Keratinocyte (primary cell): ENCODE measurements around the gene QPCT. TPM values are rescaled to one million over a fixed set of nuclear protein-coding genes. Genes with fewer than 3 reads are reported as not detected.

Source experiments
- DNase-seq: peaks from one replicate; pipeline ENCODE4 v3.0.0-alpha.2; 2011; ENCODE audit warnings: low read depth, missing footprints, low spot score
- FAIRE-seq: peaks from 2 replicates; lab custom pipeline; 2011; peaks lifted over from hg19 to GRCh38; lab: Jason Lieb, UNC
- H2AFZ ChIP-seq: 2 replicates; pipeline ENCODE4 v1.6.0; 2012; ENCODE audit warnings: low read length, control low read depth, inconsistent platforms; ENCODE audit not compliant: control insufficient read depth
- H3K27ac ChIP-seq: 2 replicates; pipeline ENCODE4 v1.5.1; 2011; ENCODE audit warnings: low read length; ENCODE audit not compliant: control insufficient read depth, insufficient read depth
- H3K27me3 ChIP-seq: 3 replicates; pipeline ENCODE4 v1.6.0; 2011; ENCODE audit warnings: low read length; ENCODE audit not compliant: control insufficient read depth, insufficient read depth; ENCODE audit errors: extremely low read depth
- H3K36me3 ChIP-seq, 2 experiments: 2 replicates in 1 of 2; 3 replicates in 1 of 2; pipeline ENCODE4 v1.5.1; 2011; ENCODE audit warnings: low read length in 2 of 2, mild to moderate bottlenecking in 1 of 2; ENCODE audit not compliant: control insufficient read depth in 2 of 2, insufficient read depth in 2 of 2; ENCODE audit errors: extremely low read depth in 1 of 2
- H3K4me1 ChIP-seq: 3 replicates; pipeline ENCODE4 v1.5.1; 2011; ENCODE audit warnings: low read length; ENCODE audit not compliant: control insufficient read depth, insufficient read depth; ENCODE audit errors: extremely low read depth
- H3K4me2 ChIP-seq: 3 replicates; pipeline ENCODE4 v1.6.0; 2011; ENCODE audit warnings: low read depth, low read length; ENCODE audit not compliant: control insufficient read depth, insufficient read depth; ENCODE audit errors: extremely low read depth
- H3K4me3 ChIP-seq, 3 experiments: fragments of 200-600 bp in 1 of 3; sonication (generic) in 1 of 3; 2 replicates in 2 of 3; 3 replicates in 1 of 3; pipeline ENCODE4 v1.5.1; 2011 to 2016; ENCODE audit warnings: low read length in 3 of 3, mild to moderate bottlenecking in 3 of 3, control low read depth in 2 of 3, inconsistent platforms in 1 of 3, low read depth in 1 of 3, mixed read lengths in 1 of 3, mixed run types in 1 of 3, moderate library complexity in 1 of 3; ENCODE audit not compliant: control insufficient read depth in 2 of 3, insufficient read depth in 2 of 3; ENCODE audit errors: extremely low read depth in 1 of 3
- H3K79me2 ChIP-seq: 2 replicates; pipeline ENCODE4 v1.6.0; 2012; ENCODE audit warnings: low read length; ENCODE audit not compliant: control insufficient read depth, insufficient read depth
- H3K9ac ChIP-seq: 3 replicates; pipeline ENCODE4 v1.6.0; 2011; ENCODE audit warnings: low read length; ENCODE audit not compliant: control insufficient read depth, insufficient read depth; ENCODE audit errors: extremely low read depth
- H3K9me1 ChIP-seq: 3 replicates; pipeline ENCODE4 v1.6.0; 2011; ENCODE audit warnings: low read length; ENCODE audit not compliant: control insufficient read depth, insufficient read depth; ENCODE audit errors: extremely low read depth
- H3K9me3 ChIP-seq: 2 replicates; pipeline ENCODE4 v1.5.1; 2012; ENCODE audit warnings: low read depth, low read length; ENCODE audit not compliant: control insufficient read depth
- H4K20me1 ChIP-seq: 3 replicates; pipeline ENCODE4 v1.6.0; 2011; ENCODE audit warnings: low read length; ENCODE audit not compliant: control insufficient read depth, insufficient read depth; ENCODE audit errors: extremely low read depth
- EZH2 ChIP-seq: IDR thresholded peaks from one replicate; pipeline ENCODE4 v1.6.1; 2012; ENCODE audit warnings: inconsistent platforms, mild to moderate bottlenecking, low read length, moderate library complexity
- dilution Hi-C: fragments of 300-500 bp; cut with MboI; formaldehyde crosslinking; loops from one replicate; pipeline ENCODE4 v1.7.0; 2020; ENCODE audit warnings: low sequenced_read_pairs; ENCODE audit not compliant: extremely low pct_ligation_motif_present
- polyA plus RNA-seq, 5 experiments: library from polyadenylated mRNA; depleted of rRNA in 3 of 5; stranded (reverse) in 3 of 5; stranded (forward) in 1 of 5; unstranded in 1 of 5; fragments of >200 nt; gene quantifications; 1 replicate in 1 of 5; 2 replicates in 3 of 5; 3 replicates in 1 of 5; pipeline versions ENCODE4 v1.2.1 to v1.2.3, GENCODE V29; 2011 to 2012; ENCODE audit warnings: missing spikeins in 2 of 5, low read depth in 1 of 5, low replicate concordance in 1 of 5
- TF ChIP-seq, protein P1 (sequence below), 3 experiments: IDR thresholded peaks in 1 of 3; conservative IDR thresholded peaks in 1 of 3; optimal IDR thresholded peaks in 1 of 3; 2 replicates in 2 of 3; 3 replicates in 1 of 3; pipeline versions ENCODE3 to v1.5.1; 2011; ENCODE audit warnings: low read length in 3 of 3, mild to moderate bottlenecking in 3 of 3, moderate library complexity in 2 of 3, control low read depth in 1 of 3, inconsistent platforms in 1 of 3; ENCODE audit not compliant: insufficient read depth in 2 of 3; ENCODE audit errors: extremely low read depth in 1 of 3

QPCT gene
- polyA plus RNA-seq, 1 donor (not counting 4 experiments of a cell fraction or from before 2014, with no cell fraction given), result 11.6 TPM

- no peak overlapping the region for H3K27ac ChIP-seq
- DNase-seq (no peak), FAIRE-seq (no peak)
- no peak overlapping the region for H2AFZ ChIP-seq
- no peaks in the 10 kb centered on the region for H3K9me3 ChIP-seq
- H3K4me3 ChIP-seq, result no peak overlapping the region
- dilution Hi-C loops, result no loop called here
- no peaks in the 10 kb centered on the region for H3K27me3 ChIP-seq
- no peaks in the 10 kb centered on the region for H3K9me1 ChIP-seq
- H3K79me2 ChIP-seq, result no peaks in the 10 kb centered on the region
- no peaks in the 10 kb centered on the region for H3K36me3 ChIP-seq
- no peaks in the 10 kb centered on the region for H4K20me1 ChIP-seq
- TF ChIP-seq EZH2, result no peak
- TF ChIP-seq, protein P1, sequence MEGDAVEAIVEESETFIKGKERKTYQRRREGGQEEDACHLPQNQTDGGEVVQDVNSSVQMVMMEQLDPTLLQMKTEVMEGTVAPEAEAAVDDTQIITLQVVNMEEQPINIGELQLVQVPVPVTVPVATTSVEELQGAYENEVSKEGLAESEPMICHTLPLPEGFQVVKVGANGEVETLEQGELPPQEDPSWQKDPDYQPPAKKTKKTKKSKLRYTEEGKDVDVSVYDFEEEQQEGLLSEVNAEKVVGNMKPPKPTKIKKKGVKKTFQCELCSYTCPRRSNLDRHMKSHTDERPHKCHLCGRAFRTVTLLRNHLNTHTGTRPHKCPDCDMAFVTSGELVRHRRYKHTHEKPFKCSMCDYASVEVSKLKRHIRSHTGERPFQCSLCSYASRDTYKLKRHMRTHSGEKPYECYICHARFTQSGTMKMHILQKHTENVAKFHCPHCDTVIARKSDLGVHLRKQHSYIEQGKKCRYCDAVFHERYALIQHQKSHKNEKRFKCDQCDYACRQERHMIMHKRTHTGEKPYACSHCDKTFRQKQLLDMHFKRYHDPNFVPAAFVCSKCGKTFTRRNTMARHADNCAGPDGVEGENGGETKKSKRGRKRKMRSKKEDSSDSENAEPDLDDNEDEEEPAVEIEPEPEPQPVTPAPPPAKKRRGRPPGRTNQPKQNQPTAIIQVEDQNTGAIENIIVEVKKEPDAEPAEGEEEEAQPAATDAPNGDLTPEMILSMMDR (optimal IDR thresholded peaks at IDR 0.05 in 1 of 3, IDR thresholded peaks at IDR 0.05 in 1 of 3, conservative IDR thresholded peaks at IDR 0.05 in 1 of 3; ENCODE audit: extremely low read depth in 1 of 3, insufficient read depth in 2 of 3, low read length in 3 of 3), result no peak
- peaks cover 17% of the 10 kb centered on the region for H3K4me1 ChIP-seq
- no peak overlapping the region for H3K4me2 ChIP-seq
- no peak overlapping the region for H3K9ac ChIP-seq
Measured at GRCh38 chr2:37365669-37366068, 21.2 kb downstream of the QPCT start.

DNA sequence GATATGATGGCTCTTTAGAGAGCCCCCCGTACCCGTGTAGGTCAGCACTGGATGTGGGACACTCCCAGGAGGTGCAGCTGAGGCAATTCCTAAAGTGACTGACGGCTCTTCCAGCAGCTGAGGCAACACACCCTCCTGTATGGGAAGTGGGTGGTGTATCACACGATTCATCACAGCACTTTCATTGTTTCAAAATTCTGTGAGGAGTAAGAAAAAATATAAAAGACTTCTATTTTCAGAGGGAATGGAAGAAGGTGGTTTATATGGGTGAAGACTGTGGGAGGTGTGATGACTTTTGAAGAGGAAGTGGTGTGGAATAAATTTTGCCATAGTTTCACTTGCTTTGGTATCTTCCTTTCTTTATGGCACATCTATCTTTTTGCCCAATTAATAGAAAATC is 22.3 kb downstream of the QPCT start:
- H3K79me2 ChIP-seq, result no peaks in the 10 kb centered on the region
- dilution Hi-C loops, result no loop called here

More for the DNA sequence above, 22.3 kb downstream of the QPCT start:
- FAIRE-seq, result no peak
- Histone ChIP-seq H3K9ac (no peak overlapping the region), H3K27ac (no peak overlapping the region), H2AFZ (no peak overlapping the region), H3K36me3 (no peaks in the 10 kb centered on the region), H3K4me3 (no peak overlapping the region), H3K9me3 (no peaks in the 10 kb centered on the region), H4K20me1 (no peaks in the 10 kb centered on the region), H3K9me1 (no peaks in the 10 kb centered on the region), H3K4me2 (no peak overlapping the region), H3K4me1 (peaks cover 9% of the 10 kb centered on the region), H3K27me3 (no peaks in the 10 kb centered on the region)
- TF ChIP-seq, protein P1 (optimal IDR thresholded peaks at IDR 0.05 in 1 of 3, IDR thresholded peaks at IDR 0.05 in 1 of 3, conservative IDR thresholded peaks at IDR 0.05 in 1 of 3; ENCODE audit: extremely low read depth in 1 of 3, insufficient read depth in 2 of 3, low read length in 3 of 3), result no peak
- TF ChIP-seq EZH2, result no peak
- DNase-seq, result no peak
